SK-N-SH treated with all-trans-retinoic acid at 6 μM for 48 hours (cell line): Measurements from ENCODE around the gene PALS2.

ENCODE experiments used
- ATAC-seq: fragments of 200-7000 bp; cut with Tn5 transposase; 3 replicates; pipeline ENCODE4 v1.9.1; 2020; ENCODE audit warnings: mild to moderate bottlenecking, moderate library complexity
- ARNTL ChIP-seq: fragments of 450-650 bp; formaldehyde crosslinking; IDR thresholded peaks from 2 replicates; pipeline ENCODE4 v1.5.0; 2020; ENCODE audit warnings: low read depth, mild to moderate bottlenecking, moderate library complexity, borderline replicate concordance
- BACH2 ChIP-seq: fragments of 250-450 bp; sonication (Bioruptor Pico); IDR thresholded peaks from 2 replicates; pipeline ENCODE4 v1.9.0; 2021; ENCODE audit warnings: mild to moderate bottlenecking, borderline replicate concordance
- CSDC2 ChIP-seq: fragments of 250-450 bp; sonication (Bioruptor Pico); IDR thresholded peaks from 2 replicates; pipeline ENCODE4 v1.5.0; 2020; ENCODE audit warnings: mild to moderate bottlenecking, moderate library complexity
- CSRNP3 ChIP-seq: fragments of 250-450 bp; sonication (Bioruptor Pico); IDR thresholded peaks from 2 replicates; pipeline ENCODE4 v1.5.1; 2021; ENCODE audit warnings: mild to moderate bottlenecking, moderate library complexity
- ESRRG ChIP-seq: fragments of 250-450 bp; sonication (Bioruptor Pico); IDR thresholded peaks from 2 replicates; pipeline ENCODE4 v1.6.1; 2021; ENCODE audit warnings: mild to moderate bottlenecking
- GLIS3 ChIP-seq: fragments of 250-450 bp; sonication (Bioruptor Pico); IDR thresholded peaks from 2 replicates; pipeline ENCODE4 v1.5.0; 2020; ENCODE audit warnings: mild to moderate bottlenecking, moderate library complexity
- ISL1 ChIP-seq: fragments of 250-450 bp; sonication (Bioruptor Pico); IDR thresholded peaks from 2 replicates; pipeline ENCODE4 v2.1.2; 2022; ENCODE audit warnings: mild to moderate bottlenecking, moderate library complexity
- OSR1 ChIP-seq: fragments of 250-450 bp; sonication (Bioruptor Pico); IDR thresholded peaks from 2 replicates; pipeline ENCODE4 v1.8.0; 2022; ENCODE audit warnings: moderate library complexity, mild to moderate bottlenecking, inconsistent platforms
- PATZ1 ChIP-seq: fragments of 250-450 bp; sonication (Bioruptor Pico); IDR thresholded peaks from 2 replicates; pipeline ENCODE4 v1.8.0; 2020; ENCODE audit warnings: mild to moderate bottlenecking, moderate library complexity, borderline replicate concordance
- POU6F1 ChIP-seq: fragments of 250-450 bp; sonication (Bioruptor Pico); IDR thresholded peaks from 2 replicates; pipeline ENCODE4 v1.8.0; 2021; ENCODE audit warnings: low read depth, mild to moderate bottlenecking, moderate library complexity, borderline replicate concordance
- PPARA ChIP-seq: fragments of 250-450 bp; sonication (Bioruptor Pico); IDR thresholded peaks from 2 replicates; pipeline ENCODE4 v1.5.0; 2020; ENCODE audit warnings: mild to moderate bottlenecking, borderline replicate concordance
- RARB ChIP-seq: fragments of 250-450 bp; sonication (Bioruptor Pico); IDR thresholded peaks from 2 replicates; pipeline ENCODE4 v1.8.0; 2021; ENCODE audit warnings: mild to moderate bottlenecking, moderate library complexity
- SNAI2 ChIP-seq: fragments of 250-450 bp; sonication (Bioruptor Pico); IDR thresholded peaks from 2 replicates; pipeline ENCODE4 v1.5.0; 2020; ENCODE audit warnings: mild to moderate bottlenecking, moderate library complexity
- TCF4 ChIP-seq: fragments of 250-450 bp; sonication (Bioruptor Pico); IDR thresholded peaks from 2 replicates; pipeline ENCODE4 v1.8.0; 2021; ENCODE audit warnings: mild to moderate bottlenecking, moderate library complexity, borderline replicate concordance
- TOX ChIP-seq: fragments of 250-450 bp; sonication (Bioruptor Pico); IDR thresholded peaks from 2 replicates; pipeline ENCODE4 v1.8.0; 2021; ENCODE audit warnings: mild to moderate bottlenecking, moderate library complexity, borderline replicate concordance
- TSHZ2 ChIP-seq: fragments of 250-450 bp; sonication (Bioruptor Pico); IDR thresholded peaks from 2 replicates; pipeline ENCODE4 v1.5.0; 2020; ENCODE audit warnings: mild to moderate bottlenecking, moderate library complexity
- ZFP3 ChIP-seq: fragments of 250-450 bp; sonication (Bioruptor Pico); IDR thresholded peaks from 2 replicates; pipeline ENCODE4 v1.5.0; 2020; ENCODE audit warnings: mild to moderate bottlenecking, moderate library complexity
- ZFP30 ChIP-seq: fragments of 450-650 bp; formaldehyde crosslinking; IDR thresholded peaks from 2 replicates; pipeline ENCODE4 v1.5.0; 2022; ENCODE audit warnings: mild to moderate bottlenecking, moderate library complexity
- ZNF565 ChIP-seq: fragments of 450-650 bp; formaldehyde crosslinking; conservative IDR thresholded peaks from 2 replicates; pipeline ENCODE4 v1.5.0; 2020; ENCODE audit warnings: low read depth, mild to moderate bottlenecking, moderate library complexity
- ZNF70 ChIP-seq: fragments of 450-650 bp; formaldehyde crosslinking; IDR thresholded peaks from 2 replicates; pipeline ENCODE4 v1.5.0; 2020; ENCODE audit warnings: mild to moderate bottlenecking, moderate library complexity
- TF ChIP-seq, protein P1 (sequence below): fragments of 250-450 bp; sonication (Bioruptor Pico); IDR thresholded peaks from 2 replicates; pipeline ENCODE4 v1.5.1; 2020; ENCODE audit warnings: low read depth, mild to moderate bottlenecking, moderate library complexity

The PALS2 gene

DNA sequence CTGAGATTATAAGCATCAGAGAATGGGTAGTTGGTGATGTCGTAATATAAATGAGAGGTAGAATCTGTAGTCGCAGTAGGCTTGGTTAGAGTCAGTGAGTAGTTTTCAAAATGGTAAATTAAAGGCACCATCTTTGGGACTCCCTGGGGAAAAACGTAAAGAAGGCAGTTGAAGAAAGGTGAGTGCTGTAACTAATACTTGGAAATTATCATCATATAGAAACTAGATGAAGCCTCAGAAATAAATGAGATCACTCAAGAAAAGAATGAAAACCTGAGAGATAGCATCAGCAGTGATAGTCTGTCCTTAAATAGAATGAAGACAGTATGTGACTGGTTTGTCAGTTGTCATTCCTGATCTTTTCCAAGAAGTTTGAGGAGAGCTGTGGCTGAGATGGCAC is 23.8 kb downstream of the PALS2 start:
- ATAC-seq = no peak
- TF ChIP-seq BACH2 (CRISPR knock-in tag) = no peak
- no peak for TF ChIP-seq ZNF565
- TF ChIP-seq GLIS3 (CRISPR knock-in tag) = no peak
- no peak for TF ChIP-seq OSR1
- TF ChIP-seq TSHZ2 (CRISPR knock-in tag) = no peak
- TF ChIP-seq SNAI2 (CRISPR knock-in tag) = no peak
- TF ChIP-seq TCF4 (CRISPR knock-in tag) = no peak
- TF ChIP-seq TOX (CRISPR knock-in tag) = no peak
- TF ChIP-seq CSDC2 = no peak
- TF ChIP-seq ISL1 (CRISPR knock-in tag) = no peak
- no peak for TF ChIP-seq ARNTL (CRISPR knock-in tag)
- TF ChIP-seq PATZ1 (CRISPR knock-in tag) = no peak
- no peak for TF ChIP-seq ZFP3 (CRISPR knock-in tag)
- no peak for TF ChIP-seq POU6F1 (CRISPR knock-in tag)
- TF ChIP-seq RARB (CRISPR knock-in tag) = no peak
- TF ChIP-seq ESRRG = no peak
- TF ChIP-seq, protein P1, sequence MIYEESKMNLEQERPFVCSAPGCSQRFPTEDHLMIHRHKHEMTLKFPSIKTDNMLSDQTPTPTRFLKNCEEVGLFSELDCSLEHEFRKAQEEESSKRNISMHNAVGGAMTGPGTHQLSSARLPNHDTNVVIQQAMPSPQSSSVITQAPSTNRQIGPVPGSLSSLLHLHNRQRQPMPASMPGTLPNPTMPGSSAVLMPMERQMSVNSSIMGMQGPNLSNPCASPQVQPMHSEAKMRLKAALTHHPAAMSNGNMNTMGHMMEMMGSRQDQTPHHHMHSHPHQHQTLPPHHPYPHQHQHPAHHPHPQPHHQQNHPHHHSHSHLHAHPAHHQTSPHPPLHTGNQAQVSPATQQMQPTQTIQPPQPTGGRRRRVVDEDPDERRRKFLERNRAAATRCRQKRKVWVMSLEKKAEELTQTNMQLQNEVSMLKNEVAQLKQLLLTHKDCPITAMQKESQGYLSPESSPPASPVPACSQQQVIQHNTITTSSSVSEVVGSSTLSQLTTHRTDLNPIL = no peak
- TF ChIP-seq ZFP30 = no peak
- TF ChIP-seq ZNF70 = no peak
- no peak for TF ChIP-seq CSRNP3 (CRISPR knock-in tag)
- TF ChIP-seq, all 23 proteins: peak for 0

GRCh38 chr7:24601600-24601999 is 28.3 kb downstream of the PALS2 start:
- ATAC-seq = no peak
- no peak for TF ChIP-seq OSR1
- no peak for TF ChIP-seq TCF4 (CRISPR knock-in tag)
- no peak for TF ChIP-seq POU6F1 (CRISPR knock-in tag)
- no peak for TF ChIP-seq PPARA
- no peak for TF ChIP-seq BACH2 (CRISPR knock-in tag)
- no peak for TF ChIP-seq ZFP3 (CRISPR knock-in tag)
